LHCN-M2 (cell line): ENCODE measurements around the gene RGP1. TPM values are rescaled to one million over a fixed set of nuclear protein-coding genes. Genes with fewer than 3 reads are reported as not detected.

Experiments
- DNase-seq: peaks from one replicate; pipeline ENCODE4 v3.0.0-alpha.2; 2012; ENCODE audit warnings: low read depth
- total RNA-seq: library from RNA; depleted of rRNA; stranded (reverse); fragments of >200 nt; gene quantifications from 2 replicates; pipeline ENCODE4 v1.2.3, GENCODE V29; 2014

The RGP1 gene
- total RNA-seq, 1 experiment from 2014 or later, result 17.4 TPM

DNA sequence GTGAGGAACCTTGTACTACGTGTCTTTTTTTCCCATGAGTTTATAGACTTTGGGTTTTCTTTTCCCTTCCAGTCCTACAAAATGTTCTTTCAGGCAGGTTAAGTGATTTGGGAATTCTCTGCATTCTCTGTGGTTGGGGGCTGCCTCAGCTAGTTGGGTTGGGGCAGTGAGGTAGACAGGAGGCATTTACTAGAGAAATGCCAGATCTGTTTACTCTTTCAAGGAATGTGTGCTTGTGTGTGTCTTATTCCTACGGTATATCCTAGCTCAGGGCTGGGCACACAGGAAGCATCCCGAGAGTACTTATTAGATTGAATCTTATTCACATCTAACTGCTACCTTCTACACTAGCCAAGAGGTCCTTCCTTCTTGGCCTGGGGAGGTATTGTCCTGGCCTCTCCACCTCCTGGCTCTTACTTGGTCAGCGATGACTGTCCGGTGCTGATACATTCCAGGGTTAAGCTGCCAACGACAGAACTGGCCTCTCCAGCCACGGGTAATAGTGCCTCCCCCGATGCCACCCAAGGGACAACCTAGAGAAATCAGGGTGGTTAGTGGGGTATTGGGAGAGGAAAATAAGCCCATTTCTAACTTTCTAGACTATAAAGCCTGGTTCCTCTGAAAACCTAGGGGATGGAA, 5.1 kb upstream of the RGP1 start:
- DNase-seq, result no peak

DNA sequence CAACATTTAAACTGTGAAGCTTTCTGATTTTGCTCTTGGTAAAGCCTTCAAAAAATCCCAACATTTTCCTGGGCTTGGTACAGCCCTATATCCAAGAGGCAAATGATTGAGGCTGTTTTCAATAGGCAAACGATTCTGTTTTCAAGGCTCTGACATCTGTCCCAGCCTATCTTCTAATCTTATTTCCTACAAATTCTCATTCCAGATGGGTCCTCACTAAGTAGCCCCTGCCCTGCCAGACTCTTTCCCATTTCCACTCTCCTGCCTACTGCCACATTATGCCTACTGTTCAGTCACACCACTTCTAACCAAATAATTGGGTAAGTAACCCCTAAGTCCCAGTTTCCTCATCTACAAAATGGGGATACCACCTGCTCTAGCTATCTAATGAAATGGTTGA, 3.5 kb upstream of the RGP1 start:
- DNase-seq, result no peak

DNA sequence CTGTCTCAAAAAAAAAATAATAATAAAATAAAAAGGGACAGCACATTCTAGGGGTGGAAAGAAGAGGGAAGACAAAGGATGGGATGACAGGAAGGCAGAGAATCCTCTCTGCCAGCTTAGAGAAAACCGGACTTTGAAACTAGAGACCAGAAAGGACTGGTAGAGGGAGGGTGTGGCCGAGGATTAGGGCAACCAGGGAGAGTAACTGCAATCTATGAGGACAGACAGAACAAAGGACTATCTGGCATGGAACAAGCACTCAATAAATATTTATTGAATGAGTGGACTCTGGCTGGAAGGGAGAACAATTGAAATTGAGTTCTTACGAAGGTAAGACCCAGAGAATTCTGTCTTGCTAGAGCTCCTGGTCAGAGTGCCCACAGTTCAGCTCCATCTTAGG, 2.5 kb upstream of the RGP1 start:
- DNase-seq, result peak; percentile 8

DNA sequence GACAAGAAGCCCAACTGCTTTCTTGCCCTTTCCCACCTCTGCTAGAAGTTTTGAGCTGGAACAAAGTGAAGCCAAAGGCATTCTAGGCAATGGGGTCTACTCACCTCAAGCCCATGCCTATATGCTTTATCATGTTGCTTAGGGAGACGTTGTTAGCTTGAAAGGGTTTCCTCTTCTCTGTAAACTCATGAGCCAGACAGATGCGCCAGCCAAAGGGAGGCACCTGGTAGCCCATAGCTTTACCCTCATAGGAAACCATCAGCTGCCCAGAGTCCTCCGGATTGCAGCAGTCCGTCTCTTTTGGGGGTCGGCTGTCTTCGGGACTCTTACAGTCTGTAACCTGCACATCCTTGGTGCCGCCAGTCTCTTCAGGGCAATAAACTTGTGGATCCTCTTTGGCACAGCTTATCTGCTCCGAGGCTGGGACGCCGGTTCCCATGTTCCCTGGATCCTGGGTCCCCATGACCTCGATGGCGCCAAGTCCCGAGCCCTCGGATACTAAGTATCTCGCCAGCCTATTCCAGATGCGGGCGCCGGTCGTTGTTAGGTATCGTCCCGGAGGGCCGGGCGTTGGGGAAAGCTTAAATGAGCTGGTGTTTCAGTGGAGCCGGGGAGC, 737 bp upstream of the RGP1 start:
- no peak for DNase-seq

DNA sequence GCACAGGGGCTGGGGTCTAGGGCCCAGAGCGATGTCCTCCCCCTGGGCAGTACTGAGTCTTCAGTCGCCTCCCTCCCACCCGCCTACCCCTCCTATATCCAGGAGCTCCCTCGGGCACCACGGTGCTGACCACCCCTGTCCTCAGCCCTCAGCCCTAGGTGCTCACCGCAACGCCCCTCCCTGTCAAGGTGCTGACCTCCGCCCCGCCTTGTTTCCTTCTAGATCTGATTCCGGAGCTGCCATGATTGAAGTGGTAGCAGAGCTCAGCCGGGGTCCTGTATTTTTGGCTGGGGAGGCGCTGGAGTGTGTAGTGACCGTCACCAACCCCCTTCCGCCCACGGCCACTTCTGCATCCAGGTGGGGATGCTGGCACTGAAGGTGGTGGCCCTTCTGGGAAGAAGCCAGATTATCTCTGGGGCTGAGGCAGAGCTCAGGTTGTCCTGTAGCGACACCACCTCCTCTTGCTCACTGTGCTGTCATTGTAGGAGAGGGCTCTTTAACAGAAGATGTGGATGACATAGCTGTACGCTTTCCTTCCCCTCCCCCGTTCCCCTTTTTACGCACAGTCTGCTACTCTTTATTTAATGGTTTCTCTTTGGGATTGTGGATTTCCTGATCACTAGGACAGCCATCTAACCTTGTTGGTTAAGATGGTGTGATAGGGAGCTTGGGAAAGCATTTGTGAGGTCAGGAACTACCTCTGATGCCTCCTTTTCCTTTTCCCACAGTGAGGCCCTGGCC, 598 bp downstream of the RGP1 start:
- peak; percentile 12 for DNase-seq

DNA sequence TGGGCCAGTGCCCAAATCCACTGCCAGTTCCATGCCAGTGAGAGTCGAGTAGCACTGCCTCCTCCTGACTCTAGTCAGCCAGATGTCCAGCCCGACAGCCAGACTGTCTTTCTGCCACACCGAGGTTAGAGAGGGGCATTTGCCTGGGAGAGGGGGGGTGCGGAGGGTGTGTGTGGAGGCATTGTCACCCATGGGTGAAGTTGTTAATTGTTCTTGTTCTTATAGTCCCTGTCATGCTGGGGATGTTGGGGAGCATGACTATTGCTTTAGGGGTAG, 1.1 kb downstream of the RGP1 start:
- DNase-seq, result no peak

DNA sequence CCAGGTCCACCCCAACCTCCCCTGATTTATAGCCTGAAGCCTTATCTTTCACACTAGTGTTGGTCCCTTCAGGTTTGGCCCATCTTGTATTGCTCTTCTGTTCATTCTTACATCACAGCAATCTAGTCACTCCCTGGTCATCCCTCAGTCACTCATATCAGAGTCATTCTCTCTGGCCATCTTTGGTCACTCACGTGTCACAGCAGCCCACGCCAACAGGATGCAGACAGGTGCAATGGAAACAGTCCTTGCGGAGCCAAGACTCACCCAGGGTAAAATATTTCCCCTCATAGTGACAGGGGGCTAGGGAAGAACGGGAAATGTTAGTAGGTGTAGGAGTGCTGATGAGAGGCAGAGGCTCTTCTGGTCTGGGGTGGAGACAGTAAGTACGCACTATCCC, 4.4 kb downstream of the RGP1 start:
- no peak for DNase-seq

DNA sequence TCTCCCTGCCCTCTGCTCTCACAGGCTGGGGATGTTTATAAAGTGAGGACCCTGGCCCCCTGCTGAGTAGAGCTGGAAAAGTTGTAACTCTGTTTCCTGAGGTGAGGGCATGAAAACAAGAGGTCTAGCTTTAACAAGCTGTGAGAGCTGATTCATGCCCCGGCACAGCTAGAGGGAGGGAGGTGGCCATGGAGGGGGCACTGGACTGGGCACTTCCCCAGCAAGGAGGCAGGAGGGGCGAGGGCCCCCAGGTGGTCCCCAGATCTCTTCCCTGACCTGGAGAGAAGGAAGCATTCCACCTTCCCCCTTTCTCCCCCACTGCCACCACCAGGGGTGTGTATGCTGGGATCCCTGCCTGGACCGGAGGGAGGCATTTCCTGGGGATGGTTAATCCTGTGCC, 5.2 kb downstream of the RGP1 start, which contains the start of gene MSMP:
Gene MSMP (minus strand): TSS at position 13 of the 400 bp plus-strand sequence. CDS start 147 bp downstream, outside the sequence.
- no peak for DNase-seq

DNA sequence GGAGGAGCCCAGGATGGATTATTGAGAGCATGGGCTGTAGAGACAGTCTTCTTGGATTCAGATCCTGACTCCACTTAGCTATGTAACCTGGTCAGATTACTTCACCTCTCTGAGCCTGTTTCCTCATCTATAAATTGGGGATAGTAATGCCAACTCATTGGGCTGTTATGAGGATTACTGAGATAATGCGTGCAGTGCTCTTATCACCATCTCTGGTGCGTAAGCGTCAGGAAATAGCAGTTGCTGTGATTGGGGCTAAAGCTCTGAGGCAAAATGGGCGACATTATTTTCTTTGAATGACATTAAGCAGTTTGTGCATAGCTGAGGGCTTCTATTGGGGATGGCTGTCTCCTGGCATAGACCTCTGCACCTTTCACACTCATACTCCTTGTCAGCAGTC, 6.0 kb downstream of the RGP1 start:
- DNase-seq, result no peak

DNA sequence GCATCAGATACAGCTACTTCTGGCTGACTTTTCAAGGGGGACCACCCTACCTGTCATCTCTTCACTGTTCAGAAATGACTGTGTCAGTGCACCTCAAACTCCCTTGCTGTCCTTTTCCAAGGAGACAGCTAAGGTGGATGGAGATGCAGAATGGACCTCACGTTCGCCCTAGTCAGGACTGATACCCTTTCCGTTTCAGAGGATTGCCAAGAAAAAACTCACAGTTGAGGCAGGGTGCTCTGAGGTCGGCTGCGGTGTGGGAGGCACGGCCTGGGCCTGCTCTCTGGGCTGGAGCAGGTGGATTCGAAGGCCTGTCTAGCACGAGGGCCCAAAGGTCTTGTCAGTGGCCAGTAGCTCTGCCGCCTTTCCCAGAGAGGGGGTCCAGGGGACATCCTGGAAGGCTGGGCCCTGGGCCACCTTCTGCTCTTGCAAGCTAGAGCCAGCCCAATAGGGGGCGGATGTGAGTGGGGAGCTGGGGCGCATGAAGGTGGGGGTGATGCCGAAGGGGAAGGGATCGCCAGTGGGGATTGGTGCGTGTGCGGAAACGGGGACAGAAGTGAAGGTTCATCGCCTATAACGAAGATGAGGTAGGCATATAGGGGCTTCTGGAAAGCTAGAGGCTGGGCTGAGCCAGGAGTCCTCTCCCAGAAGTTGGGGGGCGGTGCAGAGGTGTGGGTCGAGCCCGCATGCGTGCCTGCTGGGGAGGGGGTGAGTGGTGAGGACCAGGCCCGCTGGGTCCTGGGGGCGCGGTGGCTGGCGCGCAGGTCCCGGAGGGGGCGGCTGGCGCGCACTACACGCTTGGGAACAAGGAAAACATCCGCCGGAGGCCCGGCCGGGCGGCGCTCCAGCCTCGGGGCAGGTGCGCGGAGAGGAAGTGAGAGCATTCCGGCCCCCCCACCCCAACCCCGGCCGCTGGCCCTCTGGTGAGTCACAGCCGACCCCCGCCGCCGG, 7.5 kb downstream of the RGP1 start:
- no peak for DNase-seq

DNA sequence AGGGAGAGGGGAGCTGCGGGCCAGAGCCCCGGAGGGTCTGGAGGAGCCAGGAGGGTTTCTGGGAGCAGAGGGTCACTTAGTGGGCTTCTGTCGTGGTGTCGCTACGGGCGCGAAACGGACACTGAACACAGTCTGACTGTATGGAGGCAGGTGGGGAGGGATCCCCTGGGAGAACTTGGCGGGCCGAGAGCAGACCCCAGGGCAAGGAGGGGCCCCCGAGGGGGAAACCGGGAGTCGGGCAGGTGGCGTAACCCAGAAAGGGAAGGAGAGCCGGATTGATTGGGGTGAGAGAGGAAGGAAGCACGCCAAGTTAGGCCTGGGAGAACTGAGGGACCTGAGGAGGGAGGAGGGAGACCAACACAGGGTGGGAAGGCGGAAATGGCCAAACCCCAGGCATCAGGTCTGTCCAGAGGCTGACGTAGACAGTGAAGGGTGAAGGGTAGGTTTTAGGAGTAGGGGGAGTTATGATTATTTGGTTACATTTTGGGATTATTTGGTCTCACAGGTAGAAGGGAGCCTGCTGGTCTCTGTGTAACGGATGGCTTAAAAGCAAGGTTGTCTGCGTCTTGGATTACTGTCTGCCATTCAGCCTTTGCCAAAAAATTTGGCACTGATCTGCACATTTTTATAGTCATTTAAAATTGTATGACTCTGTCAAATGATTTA, 8.3 kb downstream of the RGP1 start:
- DNase-seq, result no peak

DNA sequence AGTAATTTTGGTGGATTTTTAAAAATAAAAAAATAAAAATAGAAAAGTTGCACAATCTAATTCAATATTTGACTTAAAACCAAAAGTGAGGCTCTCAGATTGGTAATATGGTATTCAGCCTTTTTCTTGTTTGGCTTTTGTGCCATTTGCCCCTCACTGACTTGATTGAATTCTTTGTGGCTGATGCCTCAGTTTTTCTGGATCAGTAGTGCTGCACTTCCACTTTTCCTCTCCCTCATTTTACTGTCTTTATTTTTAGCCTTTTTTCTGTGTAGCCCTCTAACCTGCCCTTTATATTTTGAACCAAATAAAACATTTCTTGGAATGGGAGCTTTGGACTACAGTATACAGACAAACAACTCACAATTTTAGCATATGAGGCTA, 8.8 kb downstream of the RGP1 start:
- DNase-seq, result no peak

DNA sequence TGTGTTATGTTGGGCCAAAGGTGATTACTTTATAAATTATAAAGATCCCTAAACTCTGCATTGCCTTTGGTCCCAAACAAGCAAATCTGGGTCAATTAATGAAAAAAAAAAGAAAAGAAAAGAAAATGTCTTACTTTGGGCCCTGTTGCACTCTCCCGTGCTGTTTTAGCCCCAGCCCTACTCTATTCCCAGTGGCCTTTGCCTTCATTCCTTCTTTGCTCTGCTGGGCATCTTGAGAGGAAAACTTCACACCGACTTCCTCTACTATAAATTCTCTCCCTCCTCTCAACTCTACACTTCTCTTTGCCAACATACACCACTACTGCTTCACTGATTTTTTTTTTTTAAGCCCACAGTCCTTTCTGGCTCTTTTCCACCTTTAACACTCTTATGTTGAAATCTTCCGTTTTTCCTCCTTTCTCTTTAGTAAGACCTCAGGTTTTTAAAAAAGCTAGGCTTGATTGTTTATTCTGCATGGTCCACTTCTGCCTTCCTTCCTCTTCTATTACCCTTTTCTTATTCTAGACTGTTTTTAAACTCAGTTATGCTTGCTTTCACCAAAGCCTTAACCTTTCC, 9.5 kb downstream of the RGP1 start:
- no peak for DNase-seq

DNA sequence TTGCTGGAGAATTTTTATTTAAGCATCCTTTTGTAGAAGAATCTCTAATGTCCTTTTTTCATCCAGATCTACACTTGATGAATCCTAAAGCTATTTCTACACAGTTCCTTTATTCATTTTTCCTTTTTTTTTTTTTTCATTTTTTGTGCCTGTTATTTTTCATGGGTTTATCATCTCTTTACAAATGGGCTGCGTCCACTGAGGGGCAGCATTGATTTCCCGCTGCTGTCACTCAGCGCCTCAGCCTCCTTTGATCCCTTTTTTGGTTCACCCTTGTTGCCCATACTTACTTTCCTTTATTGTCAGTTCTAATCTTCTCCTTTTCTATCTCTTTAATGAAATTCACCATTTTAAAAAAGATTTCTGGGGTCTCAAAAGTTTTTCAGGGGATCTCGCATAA, 10.7 kb downstream of the RGP1 start:
- no peak for DNase-seq

DNA sequence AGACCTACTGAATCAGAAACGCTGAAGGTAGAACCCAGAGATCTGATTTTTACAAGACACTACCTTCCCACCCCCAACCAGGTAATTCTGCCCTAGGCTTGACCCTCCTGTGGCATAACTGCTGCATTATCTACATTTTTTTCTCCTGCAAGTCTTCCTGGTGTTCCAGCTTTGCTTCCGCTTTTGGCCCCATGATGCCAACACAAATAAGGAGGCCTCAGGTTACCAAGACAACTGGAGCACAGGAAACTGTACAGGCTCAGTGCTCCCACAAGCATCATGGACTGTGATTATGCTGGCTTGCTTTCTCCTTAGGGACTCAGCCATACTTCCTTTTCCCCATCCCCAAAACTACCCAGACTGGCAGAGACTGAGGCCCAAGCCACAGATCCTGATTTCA, 11.6 kb downstream of the RGP1 start:
- DNase-seq, result peak; percentile 58

DNA sequence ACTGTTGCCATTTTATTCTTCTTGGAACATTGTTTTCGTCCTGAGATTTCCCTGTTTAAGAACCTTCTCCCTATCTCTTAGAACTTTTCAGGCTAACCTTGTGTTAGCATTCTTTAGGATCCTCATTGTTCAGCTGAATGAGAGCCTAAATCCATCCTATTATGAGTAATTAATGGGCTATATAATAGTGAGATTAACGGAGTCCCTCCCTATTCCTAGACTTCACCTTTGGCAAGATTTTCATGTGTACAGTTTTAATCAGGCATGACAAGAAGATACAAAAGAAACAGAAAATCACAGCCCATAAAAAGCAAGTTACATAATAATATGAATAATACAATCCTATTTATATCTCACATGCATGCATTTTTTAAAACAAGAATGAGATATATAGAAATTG, 14.1 kb downstream of the RGP1 start:
- DNase-seq, result no peak

DNA sequence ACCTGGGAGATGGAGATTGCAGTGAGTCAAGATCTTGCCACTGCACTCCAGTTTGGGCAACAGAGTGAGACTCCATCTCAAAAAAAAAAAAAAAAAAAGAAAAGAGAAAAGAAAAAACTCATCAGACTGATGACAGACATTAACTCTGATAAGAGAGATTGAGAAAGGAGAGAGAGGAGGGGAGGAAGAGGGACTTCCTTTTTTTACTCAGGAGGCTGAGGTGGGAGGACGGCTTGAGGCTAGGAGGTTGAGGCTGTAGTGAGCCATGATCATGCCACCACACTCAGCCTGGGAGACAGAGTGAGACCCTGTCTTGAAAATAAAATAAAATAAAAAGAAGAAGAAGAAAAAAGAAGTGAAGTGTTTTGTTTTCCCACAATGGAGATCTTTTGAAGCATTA, 14.7 kb downstream of the RGP1 start:
- no peak for DNase-seq

DNA sequence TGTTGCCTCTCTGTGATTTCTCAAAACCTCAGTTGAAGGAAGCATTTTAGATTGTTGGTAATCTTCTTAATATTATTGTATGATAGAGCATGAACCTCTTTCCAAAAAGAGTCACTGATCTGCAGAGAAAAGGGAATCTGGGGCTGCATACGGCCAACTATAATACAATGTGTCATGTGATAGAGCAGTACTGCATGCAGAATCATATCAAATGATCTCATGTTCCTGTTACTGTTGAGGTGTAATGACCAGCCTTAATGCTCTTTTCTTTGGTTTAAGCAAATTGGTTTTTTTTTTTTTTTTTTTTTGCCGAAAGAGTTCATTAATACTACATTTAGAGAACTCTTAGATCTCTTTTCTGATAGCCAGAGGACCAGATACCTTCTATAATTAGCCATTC, 17.9 kb downstream of the RGP1 start:
- no peak for DNase-seq

DNA sequence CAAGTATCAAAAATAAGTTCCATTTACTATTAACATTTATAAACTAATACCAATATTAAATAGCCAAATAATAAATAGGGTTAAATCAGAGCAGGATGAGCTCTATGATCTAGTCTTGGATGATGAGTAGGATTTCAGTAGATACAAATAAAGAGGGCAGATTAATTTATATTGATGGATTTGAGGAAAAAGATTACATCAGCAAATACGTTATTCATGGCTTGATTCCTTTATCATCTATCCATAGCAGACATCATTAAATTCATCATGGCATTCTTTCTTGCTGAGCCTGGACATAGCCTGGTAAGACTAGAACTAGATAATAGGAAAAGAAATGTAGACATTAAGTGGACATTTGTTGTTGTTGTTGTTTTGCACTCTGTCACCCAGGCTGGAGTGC, 18.4 kb downstream of the RGP1 start:
- DNase-seq, result no peak

DNA sequence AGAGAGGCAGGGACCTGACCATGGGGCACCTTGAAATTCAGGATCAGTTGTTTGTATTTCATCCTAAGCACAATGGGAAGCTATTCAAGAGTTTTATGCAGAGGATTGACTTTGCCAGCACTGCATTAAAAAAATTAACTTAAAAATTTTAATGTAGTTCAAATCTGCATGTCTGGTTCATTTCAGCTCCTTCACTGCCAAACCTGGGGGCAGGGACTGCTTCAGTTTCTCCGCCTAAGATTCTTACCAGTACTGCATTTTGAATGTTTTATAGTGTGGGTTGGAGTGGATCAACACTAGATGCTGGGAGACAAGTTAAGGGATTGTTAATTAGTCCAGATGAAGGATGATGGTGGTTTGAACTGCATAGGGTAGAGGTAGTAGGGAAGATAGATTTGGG, 20.7 kb downstream of the RGP1 start:
- DNase-seq, result no peak

DNA sequence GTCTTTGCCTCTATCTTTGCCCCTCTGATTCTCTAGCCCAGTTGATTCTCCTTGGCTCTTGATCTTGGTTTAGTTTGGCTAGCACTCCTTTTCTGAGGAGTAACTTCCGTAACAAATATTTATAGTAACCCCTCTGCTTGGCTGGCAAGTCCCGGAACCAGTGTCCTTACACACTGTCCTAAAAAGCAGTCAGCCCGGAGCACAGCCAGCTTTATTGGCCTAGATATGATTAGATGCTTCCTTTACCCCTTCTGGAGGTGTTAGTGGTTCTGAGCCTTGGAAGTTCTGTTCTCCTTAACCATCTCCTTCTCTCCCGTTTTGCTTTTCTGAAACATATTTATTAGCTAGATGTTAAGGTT, 22.0 kb downstream of the RGP1 start:
- no peak for DNase-seq
